Chondrocyte (in vitro differentiated cells): Measurements from ENCODE around the gene MT4. TPM values are rescaled to one million over a fixed set of nuclear protein-coding genes. Genes with fewer than 3 reads are reported as not detected.
A peak's percentile ranks its signal among the peaks of the same experiment; 100 is the strongest.

Experiments
- DNase-seq: peaks from one replicate; pipeline ENCODE4 v3.0.0; 2021; ENCODE audit warnings: mixed read lengths, low spot score
- H3K27ac Mint-ChIP-seq: one replicate; pipeline ENCODE4 v1.8.0; 2021; ENCODE audit warnings: mild to moderate bottlenecking, moderate library complexity, mixed read lengths; ENCODE audit not compliant: unreplicated experiment
- H3K27me3 Mint-ChIP-seq: 2 replicates; pipeline ENCODE4 v1.8.0; 2021; ENCODE audit warnings: low read depth, mixed read lengths
- H3K36me3 Mint-ChIP-seq: 2 replicates; pipeline ENCODE4 v1.8.0; 2021; ENCODE audit warnings: low read depth, mixed read lengths
- H3K4me1 Mint-ChIP-seq: 2 replicates; pipeline ENCODE4 v1.8.0; 2021; ENCODE audit warnings: low read depth, mild to moderate bottlenecking, mixed read lengths
- H3K4me3 Mint-ChIP-seq: one replicate; pipeline ENCODE4 v1.8.0; 2021; ENCODE audit warnings: mild to moderate bottlenecking, moderate library complexity, mixed read lengths; ENCODE audit not compliant: unreplicated experiment
- H3K9me3 Mint-ChIP-seq: 2 replicates; pipeline ENCODE4 v1.8.0; 2021; ENCODE audit warnings: low read depth, mixed read lengths
- total RNA-seq: library from RNA; stranded (reverse); gene quantifications from 3 replicates; pipeline ENCODE4 v1.2.1, GENCODE V29; 2021
- TF ChIP-seq, protein P1 (sequence below): fragments of 200-600 bp; sonication (generic); IDR thresholded peaks from 2 replicates; pipeline ENCODE4 v1.5.0; 2021; ENCODE audit warnings: antibody characterized with exemption, mild to moderate bottlenecking, moderate library complexity

The MT4 gene
- total RNA-seq, 1 donor from 2014 or later, result not detected

DNA sequence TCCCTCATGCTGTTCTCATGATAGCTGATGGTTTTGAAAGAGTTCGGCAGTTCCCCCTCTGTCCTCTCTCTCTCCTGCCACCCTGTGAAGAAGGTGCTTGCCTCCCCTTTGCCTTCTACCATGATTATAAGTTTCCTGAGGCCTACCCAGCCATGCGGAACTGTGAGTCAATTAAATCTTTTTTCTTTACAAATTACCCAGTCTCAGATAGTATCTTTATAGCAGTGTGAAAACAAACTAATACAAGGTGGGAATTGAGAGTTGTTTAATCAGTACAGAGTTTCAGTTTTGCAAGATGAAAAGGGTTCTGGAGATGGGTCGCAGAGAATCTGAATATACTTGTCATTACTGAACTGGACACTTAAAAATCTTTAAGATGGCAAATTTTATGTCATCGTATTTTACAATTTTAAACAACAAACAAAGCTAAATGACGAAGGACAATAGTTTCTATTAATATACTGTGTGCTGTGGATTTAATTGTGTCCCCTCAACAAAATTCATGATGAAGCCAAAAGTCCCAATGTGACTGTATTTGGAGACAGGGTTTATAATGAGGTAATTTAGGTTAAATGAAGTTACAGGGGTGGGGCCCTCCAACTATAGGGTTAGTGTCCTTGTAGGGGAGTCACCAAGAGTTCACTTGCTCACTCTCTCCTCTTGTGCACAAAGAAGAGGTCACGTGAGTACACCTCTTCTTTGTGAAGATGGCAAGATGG is 28.9 kb downstream of the MT4 start:
- Mint-ChIP-seq H3K4me1 (peaks cover 11% of the 10 kb centered on the region), H3K36me3 (no peaks in the 10 kb centered on the region), H3K27ac (no peak overlapping the region), H3K9me3 (peaks cover 10% of the 10 kb centered on the region), H3K27me3 (peaks cover 11% of the 10 kb centered on the region), H3K4me3 (no peak overlapping the region)
- TF ChIP-seq, protein P1, sequence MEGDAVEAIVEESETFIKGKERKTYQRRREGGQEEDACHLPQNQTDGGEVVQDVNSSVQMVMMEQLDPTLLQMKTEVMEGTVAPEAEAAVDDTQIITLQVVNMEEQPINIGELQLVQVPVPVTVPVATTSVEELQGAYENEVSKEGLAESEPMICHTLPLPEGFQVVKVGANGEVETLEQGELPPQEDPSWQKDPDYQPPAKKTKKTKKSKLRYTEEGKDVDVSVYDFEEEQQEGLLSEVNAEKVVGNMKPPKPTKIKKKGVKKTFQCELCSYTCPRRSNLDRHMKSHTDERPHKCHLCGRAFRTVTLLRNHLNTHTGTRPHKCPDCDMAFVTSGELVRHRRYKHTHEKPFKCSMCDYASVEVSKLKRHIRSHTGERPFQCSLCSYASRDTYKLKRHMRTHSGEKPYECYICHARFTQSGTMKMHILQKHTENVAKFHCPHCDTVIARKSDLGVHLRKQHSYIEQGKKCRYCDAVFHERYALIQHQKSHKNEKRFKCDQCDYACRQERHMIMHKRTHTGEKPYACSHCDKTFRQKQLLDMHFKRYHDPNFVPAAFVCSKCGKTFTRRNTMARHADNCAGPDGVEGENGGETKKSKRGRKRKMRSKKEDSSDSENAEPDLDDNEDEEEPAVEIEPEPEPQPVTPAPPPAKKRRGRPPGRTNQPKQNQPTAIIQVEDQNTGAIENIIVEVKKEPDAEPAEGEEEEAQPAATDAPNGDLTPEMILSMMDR, result no peak
- no peak for DNase-seq

DNA sequence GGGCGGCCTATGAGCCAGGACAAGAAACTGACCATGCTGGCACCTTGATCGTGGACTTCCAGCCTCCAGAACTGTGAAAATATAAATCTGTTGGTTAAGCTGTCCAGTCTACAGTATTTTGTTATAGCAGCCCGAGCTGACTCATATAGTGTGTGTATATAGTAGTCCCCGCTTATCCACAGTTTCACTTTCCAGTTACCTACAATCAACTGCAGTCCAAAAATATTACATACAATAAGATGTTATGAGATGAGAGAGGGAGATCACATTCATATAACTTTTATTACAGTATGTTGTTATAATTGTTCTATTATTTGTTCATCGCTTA is 29.4 kb downstream of the MT4 start:
- H3K36me3 Mint-ChIP-seq, result no peaks in the 10 kb centered on the region
- H3K27ac Mint-ChIP-seq, result no peak overlapping the region
- H3K27me3 Mint-ChIP-seq, result peaks cover 8% of the 10 kb centered on the region
- H3K4me1 Mint-ChIP-seq, result peaks cover 9% of the 10 kb centered on the region
- no peak overlapping the region for H3K4me3 Mint-ChIP-seq
- peaks cover 10% of the 10 kb centered on the region for H3K9me3 Mint-ChIP-seq
- TF ChIP-seq, protein P1, result no peak
- no peak for DNase-seq

DNA sequence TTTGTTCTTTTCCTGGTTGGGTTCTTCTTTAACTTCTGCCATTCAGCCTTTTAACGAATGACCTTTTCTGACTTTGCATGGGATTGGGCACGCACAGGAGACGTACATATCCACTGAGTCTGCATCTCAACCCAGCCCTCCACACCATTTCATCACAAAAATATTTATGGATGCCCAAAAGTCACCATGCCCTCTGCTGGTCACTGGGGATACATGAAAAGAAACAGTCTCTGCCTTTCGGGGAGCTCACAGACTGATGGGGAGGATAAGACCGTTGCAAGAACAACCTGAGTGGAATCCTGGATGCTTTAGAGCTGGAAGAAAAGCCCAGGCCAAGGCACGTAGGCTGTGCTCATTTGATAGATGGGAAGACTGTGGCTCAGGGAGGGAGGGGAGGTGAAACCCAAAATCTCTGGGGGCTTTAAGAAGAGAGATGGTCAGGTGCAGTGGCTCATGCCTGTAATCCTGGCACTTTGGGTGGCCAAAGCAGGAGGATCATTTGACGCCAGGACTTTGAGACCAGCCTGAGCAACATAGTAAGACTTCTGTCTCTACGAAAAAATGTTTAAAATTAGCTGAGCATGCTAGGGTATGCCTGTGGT is 35.6 kb downstream of the MT4 start:
- Mint-ChIP-seq H3K27ac (no peak overlapping the region), H3K9me3 (peaks cover 7% of the 10 kb centered on the region), H3K4me3 (no peak overlapping the region), H3K27me3 (peaks cover 5% of the 10 kb centered on the region), H3K36me3 (no peaks in the 10 kb centered on the region), H3K4me1 (peaks cover 7% of the 10 kb centered on the region)
- DNase-seq, result no peak
- TF ChIP-seq, protein P1, result peak; percentile 83

DNA sequence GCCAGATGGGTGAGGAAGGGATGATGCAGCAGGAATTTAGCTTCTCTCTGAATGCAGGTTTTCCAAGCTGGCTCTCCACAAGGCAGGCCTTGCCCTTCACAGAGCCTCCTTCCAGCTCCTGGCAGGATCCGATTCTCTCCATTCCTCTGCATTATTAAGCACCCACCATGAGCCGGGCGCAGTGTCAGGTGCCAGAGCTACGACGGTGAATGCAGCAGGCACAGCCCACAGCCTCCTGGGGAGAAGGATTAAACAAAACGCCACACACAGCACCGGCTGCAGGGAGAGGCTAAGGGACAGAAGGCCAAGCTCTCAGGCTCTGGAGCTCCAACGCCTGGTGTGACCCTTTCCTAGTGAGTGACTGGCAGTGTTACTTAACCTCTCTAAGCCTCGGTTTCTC is 36.5 kb downstream of the MT4 start:
- Mint-ChIP-seq H3K9me3 (peaks cover 7% of the 10 kb centered on the region), H3K4me1 (peaks cover 15% of the 10 kb centered on the region), H3K36me3 (no peaks in the 10 kb centered on the region), H3K27ac (no peak overlapping the region), H3K4me3 (no peak overlapping the region), H3K27me3 (peaks cover 5% of the 10 kb centered on the region)
- DNase-seq, result no peak
- TF ChIP-seq, protein P1, result no peak

DNA sequence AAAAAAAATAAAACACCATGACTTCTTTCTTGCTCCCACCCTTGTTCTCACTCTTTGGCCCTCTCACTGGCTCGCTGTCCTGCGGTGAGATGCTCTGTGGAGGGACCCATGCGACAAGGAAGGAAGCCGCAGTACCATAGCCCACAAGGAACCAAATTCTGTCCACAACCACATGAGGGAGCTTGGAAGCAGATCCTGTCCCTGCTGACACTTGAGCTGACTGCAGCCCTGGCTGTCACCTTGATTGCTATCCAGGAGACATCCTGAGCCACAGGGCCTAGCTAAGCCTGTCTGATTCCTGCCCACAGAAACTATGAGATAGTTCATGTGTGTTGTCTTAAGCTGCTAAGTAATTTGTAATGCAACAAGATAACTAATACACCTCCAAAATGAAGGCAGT is 38.7 kb downstream of the MT4 start:
- DNase-seq, result no peak
- Mint-ChIP-seq H3K36me3 (no peaks in the 10 kb centered on the region), H3K27me3 (peaks cover 2% of the 10 kb centered on the region)

More for the DNA sequence above, 38.7 kb downstream of the MT4 start:
- Mint-ChIP-seq H3K27ac (no peak overlapping the region), H3K4me3 (no peak overlapping the region), H3K9me3 (no peaks in the 10 kb centered on the region), H3K4me1 (peaks cover 34% of the 10 kb centered on the region)
- TF ChIP-seq, protein P1, result peak; percentile 78
